ENCODE measurements around the gene APOA1. TPM values are rescaled to one million over a fixed set of nuclear protein-coding genes. Genes with fewer than 3 reads are reported as not detected.

The APOA1 gene
- total and polyA plus RNA-seq, 8 donors = 0.87 to 73.6 (median 16.7) TPM; not detected in 2

DNA sequence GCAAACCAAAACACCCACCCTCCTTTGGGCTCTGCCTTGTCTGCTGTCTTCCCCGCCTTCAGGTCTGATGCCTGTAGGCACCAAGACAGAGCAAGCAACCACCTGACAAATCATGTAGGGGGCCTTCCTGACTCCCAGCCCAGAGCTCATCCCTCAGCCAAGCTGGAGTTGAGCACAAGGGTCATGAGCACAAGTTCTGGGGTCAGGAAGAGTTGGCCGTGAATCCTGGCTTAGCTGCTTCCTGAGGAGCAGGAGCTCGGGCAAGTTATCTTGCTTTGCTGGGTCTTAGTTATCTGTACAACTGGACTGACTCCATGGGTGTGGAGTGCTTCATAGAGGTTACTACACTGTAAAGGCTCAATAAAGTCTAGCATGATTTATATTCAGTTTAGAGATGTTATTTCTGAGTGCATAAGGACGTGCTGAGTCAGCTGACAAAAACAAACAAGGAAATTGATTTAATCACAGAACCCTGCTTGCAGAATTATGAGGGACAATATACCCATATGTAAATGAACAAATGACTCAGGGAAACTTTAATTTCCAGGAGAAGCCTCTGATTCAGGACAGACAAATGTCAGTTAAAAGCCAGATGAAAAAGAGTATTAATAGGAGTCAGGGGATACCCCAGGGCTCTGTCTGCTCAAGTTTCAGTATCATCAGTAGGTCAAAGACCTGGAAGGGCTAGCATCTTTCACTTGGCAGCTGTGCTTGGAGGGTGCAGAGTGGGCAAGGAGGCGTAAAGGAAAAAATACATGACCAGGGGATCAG lies 15.0 kb upstream of the APOA1 start:
- Histone ChIP-seq H3K27me3 (no peaks in the 10 kb centered on the region), H3K4me1 (peaks cover 28 to 49% (median 33%) of the 10 kb centered on the region in 4 donors), H3K9me3 (no peaks in the 10 kb centered on the region), H3K36me3 (peaks cover 11 to 52% (median 43%) of the 10 kb centered on the region in 4 donors), H3K4me3 (no peak overlapping the region), H3K27ac (peak overlapping the region; percentile 44 to 73 (median 63))
- peak in 1 of 2 donors; percentile 41 for DNase-seq
- intact Hi-C loops (cut with DNase I; ENCODE audit: low total_unique reads) = no loop called here
- WGBS, 5 donors = 39 to 66% (median 46%) methylated on average over 3 to 5 of the region's 5 CpGs
- TF ChIP-seq POLR2AphosphoS5 (IDR thresholded peaks at IDR 0.05) (peak in 1 of 3 donors; percentile 11), EP300 (IDR thresholded peaks at IDR 0.05) (no peak)

- Histone ChIP-seq H3K27ac (peak overlapping the region in 4 of 5 donors; percentile 9 to 73 (median 46)), H3K4me1 (peaks cover 28 to 49% (median 33%) of the 10 kb centered on the region in 4 donors), H3K9me3 (no peaks in the 10 kb centered on the region), H3K4me3 (no peak overlapping the region), H3K27me3 (no peaks in the 10 kb centered on the region), H3K36me3 (peaks cover 19 to 52% (median 44%) of the 10 kb centered on the region in 4 donors)
- TF ChIP-seq POLR2A (IDR thresholded peaks at IDR 0.05) = no peak
- TF ChIP-seq EP300 (IDR thresholded peaks at IDR 0.05) = no peak
- TF ChIP-seq, protein P1, sequence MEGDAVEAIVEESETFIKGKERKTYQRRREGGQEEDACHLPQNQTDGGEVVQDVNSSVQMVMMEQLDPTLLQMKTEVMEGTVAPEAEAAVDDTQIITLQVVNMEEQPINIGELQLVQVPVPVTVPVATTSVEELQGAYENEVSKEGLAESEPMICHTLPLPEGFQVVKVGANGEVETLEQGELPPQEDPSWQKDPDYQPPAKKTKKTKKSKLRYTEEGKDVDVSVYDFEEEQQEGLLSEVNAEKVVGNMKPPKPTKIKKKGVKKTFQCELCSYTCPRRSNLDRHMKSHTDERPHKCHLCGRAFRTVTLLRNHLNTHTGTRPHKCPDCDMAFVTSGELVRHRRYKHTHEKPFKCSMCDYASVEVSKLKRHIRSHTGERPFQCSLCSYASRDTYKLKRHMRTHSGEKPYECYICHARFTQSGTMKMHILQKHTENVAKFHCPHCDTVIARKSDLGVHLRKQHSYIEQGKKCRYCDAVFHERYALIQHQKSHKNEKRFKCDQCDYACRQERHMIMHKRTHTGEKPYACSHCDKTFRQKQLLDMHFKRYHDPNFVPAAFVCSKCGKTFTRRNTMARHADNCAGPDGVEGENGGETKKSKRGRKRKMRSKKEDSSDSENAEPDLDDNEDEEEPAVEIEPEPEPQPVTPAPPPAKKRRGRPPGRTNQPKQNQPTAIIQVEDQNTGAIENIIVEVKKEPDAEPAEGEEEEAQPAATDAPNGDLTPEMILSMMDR (IDR thresholded peaks at IDR 0.05) = no peak
- TF ChIP-seq POLR2AphosphoS5 (IDR thresholded peaks at IDR 0.05) = no peak
- WGBS, 5 donors = 69 to 81% (median 78%) methylated on average over 7 of the region's 7 CpGs
- intact Hi-C loops (cut with DNase I; ENCODE audit: low total_unique reads) = no loop called here
- no peak for DNase-seq
Measured at GRCh38 chr11:116851626-116852025, 14.2 kb upstream of the APOA1 start.

DNA sequence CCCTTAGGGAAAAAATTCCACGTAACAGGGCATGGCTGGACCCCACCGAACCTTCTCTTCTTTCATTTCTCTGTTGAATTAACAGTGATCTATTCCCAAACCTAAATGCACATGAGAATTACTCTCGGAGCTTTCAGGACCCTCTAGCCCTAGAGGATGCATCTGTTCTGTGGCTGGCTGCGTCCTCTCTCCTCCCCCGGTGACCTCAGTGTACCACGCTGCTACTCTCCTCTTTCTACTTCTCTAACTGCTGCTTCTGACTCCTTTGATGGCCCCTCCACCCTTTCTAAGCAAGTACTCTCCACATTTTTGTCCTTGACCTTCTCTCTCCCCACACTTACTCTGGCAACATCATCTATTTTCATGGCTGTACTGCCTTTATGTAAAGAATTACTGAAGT lies 12.1 kb upstream of the APOA1 start:
- Histone ChIP-seq H3K27ac (no peak overlapping the region), H3K9me3 (no peaks in the 10 kb centered on the region), H3K4me3 (no peak overlapping the region), H3K36me3 (peaks cover 34 to 60% (median 58%) of the 10 kb centered on the region in 4 donors), H3K4me1 (peaks cover 27 to 38% (median 32%) of the 10 kb centered on the region in 4 donors), H3K27me3 (no peaks in the 10 kb centered on the region)
- DNase-seq = no peak
- TF ChIP-seq POLR2AphosphoS5 (IDR thresholded peaks at IDR 0.05) = no peak
- TF ChIP-seq POLR2A (IDR thresholded peaks at IDR 0.05) = no peak
- TF ChIP-seq, protein P1 (IDR thresholded peaks at IDR 0.05) = no peak
- TF ChIP-seq EP300 (IDR thresholded peaks at IDR 0.05) = no peak
- intact Hi-C loops (cut with DNase I; ENCODE audit: low total_unique reads) = no loop called here
- WGBS, 5 donors = 84 to 92% (median 90%) methylated on average over 6 of the region's 6 CpGs

DNA sequence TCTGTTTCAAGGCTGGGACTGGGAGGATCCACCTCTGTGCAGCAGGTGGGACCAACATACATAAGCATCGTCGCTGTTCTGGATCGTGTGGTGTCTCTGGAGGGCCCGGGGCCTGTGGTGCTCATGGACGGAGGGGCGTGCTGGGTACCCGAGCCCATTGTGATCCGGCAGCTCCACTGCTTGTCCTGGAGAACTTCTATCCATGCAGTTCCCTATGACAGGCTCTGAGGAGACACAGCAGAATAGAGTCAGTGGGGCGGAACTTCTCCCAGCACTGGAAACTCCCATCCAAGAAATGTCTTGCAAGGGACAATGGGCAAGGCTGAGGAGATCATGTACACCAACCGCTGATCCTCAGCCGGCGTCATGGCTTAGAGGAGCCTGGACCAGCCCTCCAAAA lies 11.6 kb upstream of the APOA1 start:
- TF ChIP-seq POLR2A (IDR thresholded peaks at IDR 0.05) = no peak
- TF ChIP-seq, protein P1 (IDR thresholded peaks at IDR 0.05) = no peak
- no peak for TF ChIP-seq POLR2AphosphoS5 (IDR thresholded peaks at IDR 0.05)
- TF ChIP-seq EP300 (IDR thresholded peaks at IDR 0.05) = no peak
- H3K36me3 ChIP-seq = peaks cover 35 to 59% (median 58%) of the 10 kb centered on the region in 4 donors
- H3K27me3 ChIP-seq = no peaks in the 10 kb centered on the region
- intact Hi-C loops (cut with DNase I; ENCODE audit: low total_unique reads) = no loop called here
- no peak overlapping the region for H3K4me3 ChIP-seq
- H3K9me3 ChIP-seq = no peaks in the 10 kb centered on the region
- DNase-seq = no peak
- peaks cover 22 to 33% (median 29%) of the 10 kb centered on the region in 4 donors for H3K4me1 ChIP-seq
- no peak overlapping the region for H3K27ac ChIP-seq
- 90 to 98% (median 95%) methylated on average over 11 to 12 of the region's 12 CpGs for WGBS, 5 donors

DNA sequence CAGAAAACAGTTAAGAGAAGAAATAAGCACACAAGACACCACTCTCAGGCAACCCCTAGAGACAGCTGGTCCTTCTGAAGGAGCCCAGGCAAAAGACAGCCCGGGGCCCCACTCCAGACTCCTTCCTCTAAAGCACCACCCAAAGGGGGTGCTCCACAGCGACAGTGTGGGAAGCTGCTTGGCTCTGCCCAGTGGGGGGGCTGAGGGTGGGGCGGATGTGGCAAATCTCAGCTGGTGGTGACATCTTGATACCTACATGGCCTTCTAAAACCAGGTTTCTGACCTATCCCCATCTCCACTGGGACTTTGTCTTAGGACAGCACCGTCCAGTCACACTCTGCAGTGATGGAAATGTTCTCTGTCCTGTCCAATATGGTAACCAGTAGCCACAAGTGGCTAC lies 10.2 kb upstream of the APOA1 start:
- intact Hi-C loops (cut with DNase I; ENCODE audit: low total_unique reads) = no loop called here
- DNase-seq = no peak
- WGBS, 5 donors = 93 to 97% (median 95%) methylated on average over 4 of the region's 4 CpGs
- Histone ChIP-seq H3K4me1 (peaks cover 12 to 31% (median 18%) of the 10 kb centered on the region in 4 donors), H3K27ac (no peak overlapping the region), H3K36me3 (peaks cover 42 to 70% (median 65%) of the 10 kb centered on the region in 4 donors), H3K9me3 (no peaks in the 10 kb centered on the region), H3K27me3 (no peaks in the 10 kb centered on the region), H3K4me3 (no peak overlapping the region)
- TF ChIP-seq POLR2AphosphoS5 (IDR thresholded peaks at IDR 0.05) (no peak), POLR2A (IDR thresholded peaks at IDR 0.05) (no peak), EP300 (IDR thresholded peaks at IDR 0.05) (no peak)
- TF ChIP-seq, protein P1 (IDR thresholded peaks at IDR 0.05) = no peak
